A549 (cell line): ENCODE measurements around the gene FZD1.

ENCODE experiments used
- CTCF ChIP-seq: fragments of >200 bp; sonication (Bioruptor Twin); formaldehyde crosslinking; IDR thresholded peaks from 3 replicates; pipeline ENCODE4 v1.5.1; 2016
- EHMT2 ChIP-seq: fragments of 200-600 bp; sonication (generic); IDR thresholded peaks from 2 replicates; pipeline ENCODE4 v1.6.1; 2016; ENCODE audit warnings: antibody characterized with exemption, low read depth, mild to moderate bottlenecking, moderate library complexity
- EP300 ChIP-seq, 2 experiments: fragments of >200 bp; sonication (Bioruptor Twin); formaldehyde crosslinking; IDR thresholded peaks; 2 replicates in 1 of 2; 3 replicates in 1 of 2; pipeline ENCODE4 v1.6.1; 2016 to 2017
- KDM1A ChIP-seq: fragments of 200-600 bp; sonication (generic); IDR thresholded peaks from 2 replicates; pipeline ENCODE4 v1.6.1; 2016; ENCODE audit warnings: low read depth, mild to moderate bottlenecking
- MYC ChIP-seq: IDR thresholded peaks from 2 replicates; pipeline ENCODE4 v1.6.1; 2012; ENCODE audit warnings: mild to moderate bottlenecking, inconsistent platforms, low read length, improper control_type of control experiment, borderline replicate concordance
- POLR2A ChIP-seq: IDR thresholded peaks from 2 replicates; pipeline ENCODE4 v1.6.1; 2012; ENCODE audit warnings: mild to moderate bottlenecking, low read length
- TFCP2L1 ChIP-seq: fragments of 250-450 bp; sonication (Bioruptor Pico); IDR thresholded peaks from 2 replicates; pipeline ENCODE4 v1.5.0; 2021; ENCODE audit warnings: mild to moderate bottlenecking

GRCh38 chr7:91294639-91295220, 30.5 kb downstream of the FZD1 start:
- no peak for TF ChIP-seq CTCF
- no peak for TF ChIP-seq EHMT2
- no peak for TF ChIP-seq POLR2A
- TF ChIP-seq MYC: no peak
- no peak for TF ChIP-seq EP300 (IDR thresholded peaks at IDR 0.05)
- TF ChIP-seq TFCP2L1 (CRISPR knock-in tag): no peak
- no peak for TF ChIP-seq KDM1A
